Loucy (cell line): ENCODE measurements around the gene TMSB10.

Source experiments
- CTCF ChIP-seq: fragments of 200-600 bp; sonication (generic); conservative IDR thresholded peaks from 2 replicates; pipeline ENCODE4 v1.5.1; 2014; ENCODE audit warnings: mild to moderate bottlenecking, antibody characterized with exemption, low read length
- EZH2phosphoT487 ChIP-seq: fragments of 200-600 bp; IDR thresholded peaks from 2 replicates; pipeline ENCODE4 v1.6.1; 2018; ENCODE audit warnings: antibody characterized with exemption, mild to moderate bottlenecking, moderate library complexity, borderline replicate concordance

- TF ChIP-seq CTCF, result no peak
- TF ChIP-seq EZH2phosphoT487, result no peak
These were observed 19.0 kb downstream of the TMSB10 start for GRCh38 chr2:84924173-84925106.
